Breast epithelium (tissue), 4 donors: ENCODE results near the gene M1AP. TPM values are rescaled to one million over a fixed set of nuclear protein-coding genes. Genes with fewer than 3 reads are reported as not detected.
A peak's percentile ranks its signal among the peaks of the same experiment; 100 is the strongest.

Experiments
- DNase-seq, 2 donors: peaks; one replicate each; pipeline ENCODE4 v3.0.0-alpha.2; 2019; ENCODE audit warnings: low spot score in 2 of 2
- H3K27ac ChIP-seq, 2 donors: fragments of 200-600 bp; sonication (generic) in 1 of 2; one replicate each; pipeline ENCODE4 v1.5.1; 2016 to 2019; ENCODE audit warnings: mild to moderate bottlenecking in 1 of 2
- H3K27me3 ChIP-seq, 2 donors: fragments of 200-600 bp; sonication (generic) in 1 of 2; one replicate each; pipeline versions ENCODE4 v1.5.1 to v1.6.0; 2017 to 2019; ENCODE audit warnings: control low read depth in 1 of 2, mild to moderate bottlenecking in 1 of 2
- H3K36me3 ChIP-seq: fragments of 200-600 bp; one replicate; pipeline ENCODE4 v1.5.1; 2019
- H3K4me1 ChIP-seq, 2 donors: fragments of 200-600 bp; sonication (generic); one replicate each; pipeline ENCODE4 v1.5.1; 2016 to 2019; ENCODE audit warnings: control low read depth in 1 of 2
- H3K4me3 ChIP-seq, 3 donors: fragments of 200-600 bp; sonication (generic); 1 replicate in 2 of 3; 2 replicates in 1 of 3; pipeline ENCODE4 v1.5.1; 2016 to 2019; ENCODE audit warnings: mild to moderate bottlenecking in 3 of 3, moderate library complexity in 2 of 3
- H3K9me3 ChIP-seq, 2 donors: fragments of 200-600 bp; sonication (generic) in 1 of 2; one replicate each; pipeline ENCODE4 v1.5.1; 2016 to 2019; ENCODE audit warnings: control low read depth in 1 of 2
- POLR2A ChIP-seq: fragments of 450-650 bp; IDR thresholded peaks from one replicate; pipeline ENCODE4 v1.6.1; 2016; ENCODE audit warnings: antibody characterized with exemption, mild to moderate bottlenecking, moderate library complexity
- POLR2AphosphoS5 ChIP-seq, 3 donors: sonication (generic); formaldehyde crosslinking; IDR thresholded peaks; one replicate each; pipeline ENCODE4 v1.6.1; 2017; ENCODE audit warnings: antibody characterized with exemption in 3 of 3
- intact Hi-C: fragments of 100-400 bp; cut with DNase I; formaldehyde crosslinking; loops from one replicate; pipeline ENCODE4 v1.15.1; 2023; ENCODE audit warnings: low total_unique reads
- total RNA-seq, 3 donors: library from RNA; depleted of rRNA; stranded (reverse); fragments of >200 nt; gene quantifications; one replicate each; pipeline ENCODE4 v1.1.0, GENCODE V29; 2016
- TF ChIP-seq, protein P1 (sequence below), 3 donors: fragments of 450-650 bp; IDR thresholded peaks; one replicate each; pipeline ENCODE4 v1.5.1; 2016 to 2017; ENCODE audit warnings: antibody characterized with exemption in 3 of 3, mild to moderate bottlenecking in 3 of 3, moderate library complexity in 3 of 3

Gene M1AP
- total RNA-seq, 3 donors from 2014 or later, result 0.29 to 3.4 (median 0.66) TPM

DNA sequence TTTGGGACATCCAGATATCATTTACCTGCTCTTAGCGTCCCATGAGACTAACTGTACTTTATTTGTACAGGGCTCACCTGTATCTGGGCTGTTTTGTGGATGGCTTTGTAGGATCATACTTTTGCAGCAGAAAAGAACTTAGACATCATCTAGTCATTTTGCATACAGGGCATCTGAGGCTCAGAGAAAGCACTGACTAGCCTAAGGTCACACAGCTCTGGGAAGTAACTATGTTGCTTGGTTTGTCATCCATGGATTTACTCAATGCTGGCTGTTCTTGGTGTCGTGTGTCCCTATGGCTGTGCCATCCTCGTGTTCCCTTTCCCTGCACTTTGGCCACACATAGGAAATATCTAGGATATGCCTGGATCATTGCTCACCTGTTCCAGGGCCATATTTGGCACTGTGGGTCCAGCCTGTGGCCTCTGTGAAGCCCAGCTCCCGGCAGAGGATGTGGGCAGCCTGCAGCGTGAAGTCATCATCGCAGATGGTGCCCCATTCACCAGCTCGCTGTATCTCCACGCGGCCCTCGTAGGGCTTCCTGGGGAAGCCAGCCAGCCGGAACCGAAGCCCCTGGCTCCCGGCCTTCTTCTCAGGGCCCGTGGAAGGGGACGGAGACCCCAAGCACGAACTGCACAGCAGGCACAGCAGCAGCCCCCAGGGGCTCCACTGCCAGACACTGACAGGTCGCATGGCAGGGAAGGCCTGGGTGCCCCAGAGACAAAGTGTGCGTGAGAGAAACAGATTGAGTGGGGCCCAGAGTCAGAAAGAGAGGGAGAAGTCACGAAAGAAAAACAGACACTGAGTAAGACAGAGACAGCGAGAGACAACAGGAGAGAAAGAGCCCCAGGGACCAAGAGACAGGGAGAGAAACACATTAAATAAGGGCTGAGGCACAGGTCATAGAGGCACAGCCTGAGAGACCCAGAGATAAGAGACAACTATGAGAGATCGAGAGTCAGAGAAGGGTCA, 95.9 kb downstream of the M1AP start:
- Histone ChIP-seq H3K4me1 (no peaks in the 10 kb centered on the region), H3K36me3 (no peaks in the 10 kb centered on the region), H3K27me3 (no peaks in the 10 kb centered on the region), H3K9me3 (no peaks in the 10 kb centered on the region), H3K27ac (no peak overlapping the region), H3K4me3 (no peak overlapping the region)
- DNase-seq, result no peak
- intact Hi-C loops, result loop anchor here (5.0 kb wide), 2 partner anchors 565 to 1165 kb away; partner anchors contain the start of gene ALMS1
- TF ChIP-seq POLR2A (no peak), POLR2AphosphoS5 (IDR thresholded peaks at IDR 0.05) (no peak)
- TF ChIP-seq, protein P1, sequence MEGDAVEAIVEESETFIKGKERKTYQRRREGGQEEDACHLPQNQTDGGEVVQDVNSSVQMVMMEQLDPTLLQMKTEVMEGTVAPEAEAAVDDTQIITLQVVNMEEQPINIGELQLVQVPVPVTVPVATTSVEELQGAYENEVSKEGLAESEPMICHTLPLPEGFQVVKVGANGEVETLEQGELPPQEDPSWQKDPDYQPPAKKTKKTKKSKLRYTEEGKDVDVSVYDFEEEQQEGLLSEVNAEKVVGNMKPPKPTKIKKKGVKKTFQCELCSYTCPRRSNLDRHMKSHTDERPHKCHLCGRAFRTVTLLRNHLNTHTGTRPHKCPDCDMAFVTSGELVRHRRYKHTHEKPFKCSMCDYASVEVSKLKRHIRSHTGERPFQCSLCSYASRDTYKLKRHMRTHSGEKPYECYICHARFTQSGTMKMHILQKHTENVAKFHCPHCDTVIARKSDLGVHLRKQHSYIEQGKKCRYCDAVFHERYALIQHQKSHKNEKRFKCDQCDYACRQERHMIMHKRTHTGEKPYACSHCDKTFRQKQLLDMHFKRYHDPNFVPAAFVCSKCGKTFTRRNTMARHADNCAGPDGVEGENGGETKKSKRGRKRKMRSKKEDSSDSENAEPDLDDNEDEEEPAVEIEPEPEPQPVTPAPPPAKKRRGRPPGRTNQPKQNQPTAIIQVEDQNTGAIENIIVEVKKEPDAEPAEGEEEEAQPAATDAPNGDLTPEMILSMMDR (IDR thresholded peaks at IDR 0.05), result no peak

DNA sequence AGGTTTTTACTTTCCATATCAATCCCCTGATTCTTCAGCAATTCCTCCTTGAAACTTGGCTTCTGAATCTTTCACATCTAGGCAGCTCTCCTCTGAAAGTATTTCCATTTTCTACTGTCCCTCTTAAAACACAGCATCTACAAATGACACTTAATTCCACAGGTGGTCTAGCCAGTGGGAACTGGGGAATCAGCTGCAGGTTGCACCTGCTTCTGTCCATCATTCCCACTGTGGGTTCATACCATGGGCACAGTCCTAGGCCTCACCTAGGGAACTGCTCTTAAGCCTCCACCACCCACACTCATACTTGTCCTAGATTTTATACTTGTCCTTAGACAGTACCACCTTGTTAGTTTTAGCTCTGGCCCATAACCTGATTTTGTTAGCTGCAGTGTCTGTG, 96.6 kb downstream of the M1AP start:
- H3K27me3 ChIP-seq, result no peaks in the 10 kb centered on the region
- H3K9me3 ChIP-seq, result no peaks in the 10 kb centered on the region
- intact Hi-C loops, result loop anchor here (5.0 kb wide), 2 partner anchors 566 to 1164 kb away; partner anchors contain the start of gene ALMS1
- no peaks in the 10 kb centered on the region for H3K36me3 ChIP-seq
- TF ChIP-seq, protein P1 (IDR thresholded peaks at IDR 0.05), result no peak
- TF ChIP-seq POLR2A (no peak), POLR2AphosphoS5 (IDR thresholded peaks at IDR 0.05) (no peak)
- no peaks in the 10 kb centered on the region for H3K4me1 ChIP-seq
- H3K27ac ChIP-seq, result no peak overlapping the region
- H3K4me3 ChIP-seq, result no peak overlapping the region
- no peak for DNase-seq

DNA sequence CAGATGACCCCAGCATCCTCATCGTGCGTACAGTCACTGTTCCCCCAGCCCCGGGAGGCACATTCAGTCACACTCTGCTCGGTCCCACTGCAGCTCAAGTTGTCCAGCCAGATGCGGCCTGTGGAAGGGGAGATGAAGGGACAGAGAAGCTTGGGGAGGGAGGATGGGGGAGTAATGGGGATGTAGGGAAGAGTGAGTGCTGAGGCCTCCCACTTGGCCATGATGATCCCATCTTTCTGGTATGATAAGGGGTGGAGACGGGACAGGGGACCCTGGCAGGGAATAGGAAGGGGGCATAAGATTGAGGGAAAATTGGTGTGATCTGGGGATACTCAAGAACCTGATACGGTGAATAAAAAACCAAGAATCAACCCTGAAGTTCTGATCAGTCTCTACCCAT, 97.9 kb downstream of the M1AP start:
- no peaks in the 10 kb centered on the region for H3K9me3 ChIP-seq
- H3K27me3 ChIP-seq, result no peaks in the 10 kb centered on the region
- H3K27ac ChIP-seq, result no peak overlapping the region
- no peaks in the 10 kb centered on the region for H3K4me1 ChIP-seq
- no peak overlapping the region for H3K4me3 ChIP-seq
- intact Hi-C loops, result loop anchor here (5.0 kb wide), 2 partner anchors 567 to 1163 kb away; partner anchors contain the start of gene ALMS1
- H3K36me3 ChIP-seq, result no peaks in the 10 kb centered on the region
- no peak for DNase-seq
- TF ChIP-seq POLR2A (no peak), POLR2AphosphoS5 (IDR thresholded peaks at IDR 0.05) (no peak)
- TF ChIP-seq, protein P1 (IDR thresholded peaks at IDR 0.05), result no peak

DNA sequence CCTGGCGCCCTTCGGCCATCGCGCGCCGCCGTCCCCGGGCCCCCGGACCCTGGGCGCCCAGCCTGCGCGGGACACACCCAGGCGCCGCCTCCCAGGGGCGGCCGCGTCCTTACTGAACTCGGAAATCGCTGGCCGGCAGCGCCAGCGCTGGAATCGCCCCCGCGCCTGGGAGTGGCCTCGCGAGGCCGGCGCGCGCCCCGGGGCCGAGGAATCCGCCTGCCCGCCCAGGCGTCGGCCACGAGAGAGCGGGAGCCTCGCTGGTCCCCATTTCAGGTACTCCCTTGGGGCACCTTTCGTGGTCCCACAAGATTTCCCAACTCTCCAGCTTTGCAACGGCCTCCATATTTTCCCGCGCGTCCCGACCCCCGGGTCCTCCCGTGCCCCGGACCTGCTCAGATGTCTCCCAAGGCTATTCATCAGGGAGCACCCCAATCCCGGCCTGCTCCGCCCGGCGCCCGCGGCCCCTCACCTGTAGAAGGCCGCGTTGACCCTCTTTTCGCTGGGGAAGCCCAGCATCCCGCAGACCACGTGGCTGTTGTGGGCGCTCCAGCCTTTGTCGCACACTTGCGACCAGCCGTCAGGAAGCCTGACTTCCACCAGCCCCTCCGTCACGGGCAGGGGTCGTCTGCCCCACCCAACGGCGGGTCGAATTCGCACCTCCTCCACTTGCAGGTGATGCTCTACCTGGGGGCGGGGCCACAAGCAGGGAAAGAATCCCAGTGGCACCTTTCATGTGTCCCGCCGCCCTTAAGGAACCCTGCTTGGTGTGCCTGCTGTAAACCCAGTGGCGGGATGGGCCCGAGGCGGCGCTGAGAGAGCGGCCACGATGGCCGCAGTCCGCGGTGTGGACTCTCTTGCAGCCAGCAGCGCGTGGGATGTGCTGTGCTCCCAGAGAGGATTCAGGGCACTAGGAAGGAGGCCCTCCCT, 99.0 kb downstream of the M1AP start:
- Histone ChIP-seq H3K4me1 (no peaks in the 10 kb centered on the region), H3K27ac (peak overlapping the region; percentile 75 to 79)
- DNase-seq, result no peak

More for the DNA sequence above, 99.0 kb downstream of the M1AP start:
- H3K36me3 ChIP-seq, result no peaks in the 10 kb centered on the region
- no peaks in the 10 kb centered on the region for H3K9me3 ChIP-seq
- H3K27me3 ChIP-seq, result no peaks in the 10 kb centered on the region
- intact Hi-C loops, result no loop called here
- TF ChIP-seq POLR2A (no peak), POLR2AphosphoS5 (IDR thresholded peaks at IDR 0.05) (no peak)
- TF ChIP-seq, protein P1 (IDR thresholded peaks at IDR 0.05), result no peak
- peak overlapping the region; percentile 51 to 83 (median 68) for H3K4me3 ChIP-seq
